GM12891 (cell line): ENCODE measurements around the gene GRIK1.

Experiments used
- DNase-seq: peaks from one replicate; pipeline ENCODE4 v3.0.0; 2011; ENCODE audit warnings: low spot score; ENCODE audit not compliant: insufficient read length
- FAIRE-seq: peaks from 2 replicates; lab custom pipeline; 2011; peaks lifted over from hg19 to GRCh38; lab: Jason Lieb, UNC
- PAX5 ChIP-seq: IDR thresholded peaks from 2 replicates; pipeline ENCODE4 v1.6.1; 2011; ENCODE audit warnings: low read length, moderate library complexity, mild to moderate bottlenecking; ENCODE audit not compliant: insufficient read depth, severe bottlenecking
- POLR2A ChIP-seq: IDR thresholded peaks from 2 replicates; pipeline ENCODE4 v1.6.1; 2011; ENCODE audit warnings: low read depth, low read length, control low read depth
- POLR2AphosphoS5 ChIP-seq: IDR thresholded peaks from 2 replicates; pipeline ENCODE4 v1.6.1; 2011; ENCODE audit warnings: low read depth, low read length, control low read depth
- POU2F2 ChIP-seq: IDR thresholded peaks from 2 replicates; pipeline ENCODE4 v1.6.1; 2011; ENCODE audit warnings: low read depth, mild to moderate bottlenecking, control low read depth, low read length, moderate library complexity
- SPI1 ChIP-seq: IDR thresholded peaks from 2 replicates; pipeline ENCODE4 v1.6.1; 2011; ENCODE audit warnings: low read depth, low read length, control low read depth
- TAF1 ChIP-seq: IDR thresholded peaks from 2 replicates; pipeline ENCODE4 v1.6.1; 2011; ENCODE audit warnings: low read depth, low read length, control low read depth

Gene GRIK1

DNA sequence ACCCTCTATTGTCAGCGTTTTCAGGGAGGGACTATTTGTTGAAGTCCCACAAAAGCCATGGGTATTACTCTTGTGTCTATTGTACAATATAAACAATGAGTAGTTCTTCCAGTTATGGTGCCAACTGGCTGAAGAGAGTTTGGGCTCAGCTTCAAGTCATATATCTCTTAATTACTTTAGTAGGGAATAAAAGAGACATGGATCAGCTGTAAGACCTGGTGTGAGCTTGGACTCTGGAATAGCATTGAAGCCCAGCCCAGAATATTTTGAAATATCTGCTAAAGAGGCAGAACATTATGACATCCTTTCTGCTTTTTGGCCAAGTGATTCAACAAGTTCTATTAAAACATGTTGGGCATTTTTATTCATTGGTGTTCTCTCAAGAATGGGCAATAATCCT is 416.1 kb downstream of the GRIK1 start:
- no peak for DNase-seq
- TF ChIP-seq TAF1 (no peak), PAX5 (no peak), POU2F2 (no peak), SPI1 (no peak), POLR2A (no peak), POLR2AphosphoS5 (no peak)

DNA sequence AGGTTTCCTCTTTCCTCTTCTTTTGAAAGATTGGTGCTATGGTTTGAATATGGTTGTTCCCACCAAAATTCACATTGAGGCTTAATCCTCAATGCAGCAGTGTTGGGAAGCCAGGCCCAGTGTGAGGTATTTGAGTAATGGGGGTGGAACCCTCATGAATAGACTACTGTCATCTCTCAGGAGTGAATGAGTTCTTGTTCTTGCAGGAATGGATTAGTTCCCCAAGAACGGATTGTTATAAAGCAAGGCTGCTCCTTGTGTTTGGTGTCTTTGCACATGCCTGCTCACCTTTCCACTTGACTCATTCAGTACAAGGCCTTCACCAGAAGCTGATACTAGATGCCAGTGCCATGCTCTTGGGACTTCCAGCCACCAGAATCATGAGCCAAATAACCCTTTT is 417.9 kb downstream of the GRIK1 start:
- no peak for DNase-seq
- FAIRE-seq = no peak
- TF ChIP-seq POLR2A (no peak), POU2F2 (no peak), TAF1 (no peak), POLR2AphosphoS5 (no peak), PAX5 (no peak)

More for the DNA sequence above, 416.1 kb downstream of the GRIK1 start:
- FAIRE-seq = no peak

DNA sequence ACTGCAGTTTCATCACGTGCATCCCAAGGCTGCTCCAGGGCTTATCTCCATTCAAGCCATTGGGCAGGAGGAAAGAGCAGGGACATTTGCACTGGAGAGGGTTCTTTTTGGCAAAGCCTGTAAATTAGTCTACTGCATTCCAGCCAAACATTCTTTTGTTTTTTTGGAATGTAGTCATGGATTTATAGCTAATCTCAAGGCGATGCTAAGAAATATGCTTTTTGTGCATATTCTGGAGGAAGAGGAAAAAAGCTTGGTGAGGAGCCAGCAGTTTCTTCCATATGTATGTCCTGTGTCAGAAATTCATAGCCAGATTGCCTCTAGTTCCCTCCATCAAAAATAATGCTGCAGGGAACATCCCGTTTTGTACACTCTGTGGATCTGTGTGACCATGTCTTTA is 419.6 kb downstream of the GRIK1 start:
- DNase-seq (no peak), FAIRE-seq (no peak)
- TF ChIP-seq TAF1 (no peak), POLR2A (no peak), PAX5 (no peak), POLR2AphosphoS5 (no peak), POU2F2 (no peak), SPI1 (no peak)

DNA sequence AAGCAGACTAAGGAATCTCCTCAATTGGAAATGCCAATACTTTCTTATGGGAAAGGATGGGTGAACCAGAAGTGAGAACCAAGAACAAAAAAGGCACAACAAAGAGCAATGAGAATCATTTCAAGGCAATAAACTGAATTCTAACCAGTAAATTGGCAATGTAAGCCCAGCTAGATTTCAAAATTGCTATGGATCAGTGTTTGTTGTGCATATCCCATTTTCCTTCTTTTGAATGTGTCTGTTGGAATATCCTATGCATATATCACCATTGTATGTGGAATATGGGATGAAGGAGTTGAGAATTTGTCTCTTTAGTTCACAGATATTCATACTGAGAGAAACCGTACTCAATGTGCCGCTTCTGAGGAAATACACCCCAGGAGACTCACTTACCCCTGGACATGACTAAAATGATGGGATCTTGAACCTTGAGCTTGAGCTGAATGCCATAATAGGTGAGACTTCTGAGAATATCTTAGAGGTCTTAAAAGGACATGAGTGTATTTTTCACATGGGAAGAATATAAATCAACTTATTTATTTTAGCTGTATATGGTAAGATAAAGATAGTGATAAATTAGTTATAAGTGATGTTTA is 425.0 kb downstream of the GRIK1 start:
- no peak for DNase-seq
- no peak for FAIRE-seq
- no peak for TF ChIP-seq POU2F2
- TF ChIP-seq POLR2A = no peak
- TF ChIP-seq POLR2AphosphoS5 = no peak
- TF ChIP-seq PAX5 = no peak
- TF ChIP-seq TAF1 = no peak
- TF ChIP-seq SPI1 = no peak

DNA sequence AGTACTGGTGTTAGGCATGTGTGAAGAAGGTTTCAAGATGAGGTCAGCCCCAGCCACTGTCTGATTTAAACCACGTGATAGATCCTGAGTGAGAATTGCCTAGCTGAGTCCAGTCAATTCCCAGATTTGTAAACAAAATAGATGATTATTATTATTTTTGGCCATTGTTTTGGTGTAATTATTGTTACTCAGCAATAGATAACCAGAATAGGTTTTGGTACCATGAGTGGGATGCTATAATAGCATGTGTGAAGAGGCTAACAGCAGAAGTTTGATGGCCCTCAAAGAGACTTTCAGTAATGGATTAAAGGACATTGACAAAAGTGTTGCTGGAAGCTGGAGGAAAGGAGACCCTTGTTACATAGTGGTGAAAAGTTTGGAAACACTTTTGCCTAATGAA is 426.3 kb downstream of the GRIK1 start:
- TF ChIP-seq POLR2AphosphoS5 (no peak), POLR2A (no peak), TAF1 (no peak), POU2F2 (no peak), PAX5 (no peak), SPI1 (no peak)
- DNase-seq (no peak), FAIRE-seq (no peak)

DNA sequence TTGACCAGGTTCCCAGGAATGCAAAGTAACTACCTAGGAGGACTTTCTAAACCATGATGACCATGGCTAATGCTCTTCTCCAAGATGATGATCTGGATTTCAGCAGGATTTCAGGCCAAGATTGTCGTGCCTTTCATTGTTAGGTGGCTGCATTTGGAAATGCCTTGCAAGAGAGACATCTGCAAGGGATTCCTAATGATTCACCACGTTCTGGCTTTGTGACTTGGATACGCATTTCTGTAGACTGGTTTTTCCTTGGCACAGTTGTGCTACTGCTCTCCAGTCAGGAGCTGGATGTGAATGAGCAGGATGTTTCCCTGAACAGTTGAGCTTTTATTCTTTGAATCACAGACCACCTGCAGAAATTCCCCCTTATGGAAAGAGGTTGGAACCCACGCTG is 428.7 kb downstream of the GRIK1 start:
- TF ChIP-seq POLR2AphosphoS5 (no peak), SPI1 (no peak), PAX5 (no peak), TAF1 (no peak), POLR2A (no peak), POU2F2 (no peak)
- no peak for FAIRE-seq

DNA sequence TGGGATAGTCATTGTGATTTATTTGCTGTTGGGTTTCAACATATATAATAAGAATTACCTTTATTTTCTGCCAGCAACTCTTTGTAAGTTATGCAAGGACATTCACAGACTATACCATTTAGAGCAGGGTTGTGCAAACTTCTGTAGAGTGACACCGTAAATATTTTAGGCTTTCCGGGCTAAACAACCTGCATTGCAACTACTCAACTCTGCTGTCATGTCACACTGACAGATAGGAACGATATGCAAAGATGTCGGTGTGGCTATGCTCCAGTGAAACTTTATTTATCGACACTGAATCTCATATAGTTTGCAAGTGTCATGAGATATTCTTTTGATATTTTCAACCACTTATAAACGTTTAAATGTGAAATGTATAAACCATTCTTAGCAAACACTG is 430.7 kb downstream of the GRIK1 start:
- FAIRE-seq = no peak
- TF ChIP-seq POU2F2 (no peak), PAX5 (no peak), TAF1 (no peak)
- DNase-seq = no peak

More for the DNA sequence above, 428.7 kb downstream of the GRIK1 start:
- no peak for DNase-seq

DNA sequence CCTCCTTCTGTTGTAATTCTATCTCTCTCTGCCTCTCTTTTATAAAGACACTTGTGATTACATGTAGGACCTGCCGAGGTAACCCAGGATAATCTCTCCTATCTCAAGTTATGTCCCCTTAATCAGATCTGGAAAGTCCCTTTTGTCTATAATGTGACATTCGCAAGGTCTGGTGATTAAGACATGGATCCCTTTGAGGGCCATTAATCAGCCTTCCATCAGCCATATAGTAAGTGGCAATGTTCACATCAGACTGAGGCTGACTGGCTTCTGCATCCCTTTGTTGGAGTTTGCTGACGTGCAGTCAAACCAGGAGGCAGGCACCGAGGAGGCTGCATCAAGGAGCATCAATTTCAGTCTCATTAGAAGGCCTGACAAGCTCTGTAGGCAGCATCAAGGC is 431.5 kb downstream of the GRIK1 start:
- FAIRE-seq (no peak), DNase-seq (no peak)
- TF ChIP-seq POU2F2 (no peak), SPI1 (no peak), POLR2AphosphoS5 (no peak), TAF1 (no peak), PAX5 (no peak), POLR2A (no peak)

DNA sequence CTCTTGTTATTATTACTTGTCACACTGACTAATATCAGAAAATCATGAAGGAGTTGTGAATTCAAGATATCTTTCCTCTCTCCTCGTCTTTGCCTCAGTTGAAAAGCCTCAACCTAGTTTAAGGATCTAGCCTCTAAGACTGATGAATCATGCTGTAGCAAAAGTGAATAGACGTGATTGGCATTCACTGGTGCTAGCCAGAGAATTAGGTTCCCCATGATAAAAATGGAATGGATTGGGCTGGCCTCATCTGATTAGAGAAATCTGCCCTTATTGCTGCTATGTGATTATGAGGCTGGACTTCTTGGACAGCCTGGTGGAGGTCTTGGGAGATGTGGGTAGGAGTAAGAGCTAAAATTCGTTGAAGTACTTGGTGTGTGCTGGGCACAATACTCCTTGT is 432.8 kb downstream of the GRIK1 start:
- no peak for TF ChIP-seq SPI1
- no peak for TF ChIP-seq TAF1
- TF ChIP-seq POU2F2 = no peak
- no peak for TF ChIP-seq POLR2A
- no peak for TF ChIP-seq PAX5
- no peak for TF ChIP-seq POLR2AphosphoS5
- FAIRE-seq (no peak), DNase-seq (no peak)

DNA sequence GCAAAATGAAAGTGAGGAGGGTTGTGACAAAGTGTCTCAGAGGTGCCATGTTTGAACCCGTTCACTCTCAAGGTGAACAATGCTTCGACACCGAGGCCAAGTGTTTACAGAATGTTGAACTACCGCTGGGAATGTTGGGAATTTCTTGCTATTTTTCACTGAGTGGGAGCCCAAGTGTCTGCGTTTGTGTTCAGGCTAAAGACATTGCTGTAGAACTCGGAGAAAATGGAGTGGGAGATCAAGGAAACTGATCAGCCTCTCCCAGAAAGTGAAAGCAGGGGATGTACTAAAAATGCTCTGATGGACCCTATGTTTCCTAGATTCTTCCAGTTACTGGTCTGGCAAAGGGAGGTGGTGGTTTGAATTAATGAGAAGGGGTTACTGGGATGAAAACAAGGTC is 433.6 kb downstream of the GRIK1 start:
- FAIRE-seq (no peak), DNase-seq (no peak)
- TF ChIP-seq POLR2AphosphoS5 (no peak), TAF1 (no peak), POLR2A (no peak), POU2F2 (no peak), PAX5 (no peak), SPI1 (no peak)

DNA sequence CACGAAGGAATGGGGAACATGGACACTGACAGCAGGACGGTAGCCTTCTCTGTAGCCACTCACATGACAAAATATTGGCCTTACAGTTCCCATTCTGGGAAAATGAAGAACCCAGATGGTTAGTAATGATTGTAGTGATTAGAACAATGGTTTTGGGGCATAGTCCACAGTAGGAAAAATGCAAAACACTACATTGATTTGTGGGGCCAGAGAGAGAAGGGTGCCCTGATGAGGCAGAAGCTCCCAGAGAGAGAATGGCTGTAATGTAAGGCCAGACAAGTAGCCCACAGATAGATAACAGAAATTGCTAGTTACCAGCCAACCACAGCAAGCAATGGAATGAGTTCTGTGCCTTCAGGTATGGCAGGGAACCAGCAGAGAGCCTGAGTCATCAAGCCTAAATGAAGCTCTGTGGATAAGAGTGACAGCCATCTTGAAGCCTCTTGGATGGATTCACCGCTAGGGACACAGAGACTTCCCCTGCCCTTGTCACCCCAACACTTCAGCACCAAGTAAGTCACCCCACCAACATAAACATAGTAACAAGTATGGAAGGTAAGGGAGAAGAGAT is 435.0 kb downstream of the GRIK1 start:
- TF ChIP-seq SPI1 (no peak), POU2F2 (no peak)
- no peak for DNase-seq
- no peak for FAIRE-seq
